GM12874 (cell line): ENCODE data around the gene ADGRV1.

Experiments
- CTCF ChIP-seq: IDR thresholded peaks from 2 replicates; pipeline ENCODE4 v1.5.1; 2011; ENCODE audit warnings: low read depth, mild to moderate bottlenecking, control low read depth, low read length, moderate library complexity; ENCODE audit not compliant: insufficient read depth

The ADGRV1 gene

GRCh38 chr5:90628492-90628891 lies 69.9 kb downstream of the ADGRV1 start:
- no peak for TF ChIP-seq CTCF

- TF ChIP-seq CTCF, result no peak
Measured at GRCh38 chr5:90632791-90633190, 74.2 kb downstream of the ADGRV1 start.

GRCh38 chr5:90636948-90637347 lies 78.4 kb downstream of the ADGRV1 start:
- TF ChIP-seq CTCF, result no peak

GRCh38 chr5:90637731-90638130 lies 79.1 kb downstream of the ADGRV1 start:
- no peak for TF ChIP-seq CTCF

- TF ChIP-seq CTCF, result no peak
Measured at GRCh38 chr5:90638878-90639277, 80.3 kb downstream of the ADGRV1 start.

GRCh38 chr5:90640484-90641059 lies 82.0 kb downstream of the ADGRV1 start:
- TF ChIP-seq CTCF, result no peak

GRCh38 chr5:90641528-90641927 lies 82.9 kb downstream of the ADGRV1 start:
- no peak for TF ChIP-seq CTCF
